DOHH2 (cell line): ENCODE measurements around the gene BRD8.
"Not testable (repeated sequence)": the region's sequence is repeated elsewhere in the genome, so short reads cannot be mapped to it uniquely, and the experiment has no call there.

Source experiments
- H3F3A ChIP-seq: fragments of 200-600 bp; sonication (generic), shearing (Covaris generic); 2 replicates; pipeline ENCODE4 v1.6.0; 2016; ENCODE audit warnings: antibody characterized with exemption, mild to moderate bottlenecking; ENCODE audit not compliant: control insufficient read depth, insufficient read depth
- H3K27ac ChIP-seq: fragments of 200-600 bp; sonication (generic); 2 replicates; pipeline ENCODE4 v1.5.1; 2014; ENCODE audit warnings: low read depth, mild to moderate bottlenecking, low read length, moderate library complexity
- H3K27me3 ChIP-seq: fragments of 200-600 bp; sonication (generic); 2 replicates; pipeline ENCODE4 v1.6.1; 2014; ENCODE audit warnings: mild to moderate bottlenecking, low read length, mixed read lengths; ENCODE audit not compliant: control insufficient read depth
- H3K36me3 ChIP-seq: fragments of 200-600 bp; sonication (generic); 2 replicates; pipeline ENCODE4 v1.6.1; 2014; ENCODE audit warnings: mild to moderate bottlenecking, low read length, moderate library complexity, mixed read lengths; ENCODE audit not compliant: control insufficient read depth
- H3K4me1 ChIP-seq: fragments of 200-600 bp; sonication (generic); 2 replicates; pipeline ENCODE4 v1.6.1; 2014; ENCODE audit warnings: mild to moderate bottlenecking, low read length, mixed read lengths; ENCODE audit not compliant: control insufficient read depth
- H3K4me2 ChIP-seq: fragments of 200-600 bp; sonication (generic); 2 replicates; pipeline ENCODE4 v1.6.0; 2014; ENCODE audit warnings: mild to moderate bottlenecking, low read length, moderate library complexity
- H3K4me3 ChIP-seq: fragments of 200-600 bp; sonication (generic); 2 replicates; pipeline ENCODE4 v1.5.1; 2014; ENCODE audit warnings: mild to moderate bottlenecking, low read length, mixed read lengths
- H3K79me2 ChIP-seq: fragments of 200-600 bp; sonication (generic); 2 replicates; pipeline ENCODE4 v1.6.1; 2014; ENCODE audit warnings: mild to moderate bottlenecking, low read length, mixed read lengths; ENCODE audit not compliant: control insufficient read depth
- H3K9me2 ChIP-seq: fragments of 200-600 bp; sonication (generic); replicated peaks from 2 replicates; pipeline ENCODE4 v1.6.1; 2014; ENCODE audit warnings: mild to moderate bottlenecking, low read length, mixed read lengths; ENCODE audit not compliant: control insufficient read depth
- H3K9me3 ChIP-seq: fragments of 200-600 bp; sonication (generic); 2 replicates; pipeline ENCODE4 v1.6.1; 2014; ENCODE audit warnings: antibody characterized with exemption, low read length, mixed read lengths; ENCODE audit not compliant: control insufficient read depth, insufficient read depth
- H4K20me1 ChIP-seq: fragments of 200-600 bp; sonication (generic); 2 replicates; pipeline ENCODE4 v1.6.0; 2014; ENCODE audit warnings: low read depth, mild to moderate bottlenecking, antibody characterized with exemption, low read length, moderate library complexity; ENCODE audit not compliant: control insufficient read depth, insufficient read depth
- EZH2phosphoT487 ChIP-seq: fragments of 200-600 bp; sonication (generic); IDR thresholded peaks from 2 replicates; pipeline ENCODE4 v1.6.1; 2017; ENCODE audit warnings: borderline replicate concordance, mild to moderate bottlenecking, antibody characterized with exemption, low read length, moderate library complexity, mixed read lengths
- TF ChIP-seq, protein P1 (sequence below): fragments of 200-600 bp; sonication (generic); IDR thresholded peaks from one replicate; pipeline ENCODE4 v1.5.1; 2014; ENCODE audit warnings: antibody characterized with exemption, mild to moderate bottlenecking, low read depth, low read length; ENCODE audit not compliant: poor library complexity, severe bottlenecking

BRD8 gene

DNA sequence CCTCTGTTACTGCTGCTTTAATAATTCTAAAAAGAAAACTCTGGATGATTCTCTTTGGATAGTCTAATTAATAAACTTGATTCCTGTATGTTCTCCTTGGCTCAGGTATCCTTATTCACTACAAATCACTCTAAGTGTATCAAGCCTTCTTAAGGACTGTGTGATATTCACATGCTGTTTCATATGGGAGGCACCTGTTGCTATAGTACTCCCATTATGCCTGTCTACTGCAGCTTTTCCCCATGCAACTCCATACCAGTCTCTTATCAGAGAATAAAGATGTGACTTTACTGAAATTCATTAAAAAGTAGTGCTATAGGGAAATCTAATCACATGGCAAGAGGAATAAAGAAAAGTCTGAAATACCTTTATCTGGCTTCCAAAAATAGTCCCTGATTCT, 14.7 kb downstream of the BRD8 start:
- H3K4me2 ChIP-seq, result no peak overlapping the region
- H3K27me3 ChIP-seq, result no peaks in the 10 kb centered on the region
- H3K9me3 ChIP-seq, result no peaks in the 10 kb centered on the region
- H4K20me1 ChIP-seq, result no peaks in the 10 kb centered on the region
- no peaks in the 10 kb centered on the region for H3K79me2 ChIP-seq
- H3K4me1 ChIP-seq, result no peaks in the 10 kb centered on the region
- TF ChIP-seq, protein P1, sequence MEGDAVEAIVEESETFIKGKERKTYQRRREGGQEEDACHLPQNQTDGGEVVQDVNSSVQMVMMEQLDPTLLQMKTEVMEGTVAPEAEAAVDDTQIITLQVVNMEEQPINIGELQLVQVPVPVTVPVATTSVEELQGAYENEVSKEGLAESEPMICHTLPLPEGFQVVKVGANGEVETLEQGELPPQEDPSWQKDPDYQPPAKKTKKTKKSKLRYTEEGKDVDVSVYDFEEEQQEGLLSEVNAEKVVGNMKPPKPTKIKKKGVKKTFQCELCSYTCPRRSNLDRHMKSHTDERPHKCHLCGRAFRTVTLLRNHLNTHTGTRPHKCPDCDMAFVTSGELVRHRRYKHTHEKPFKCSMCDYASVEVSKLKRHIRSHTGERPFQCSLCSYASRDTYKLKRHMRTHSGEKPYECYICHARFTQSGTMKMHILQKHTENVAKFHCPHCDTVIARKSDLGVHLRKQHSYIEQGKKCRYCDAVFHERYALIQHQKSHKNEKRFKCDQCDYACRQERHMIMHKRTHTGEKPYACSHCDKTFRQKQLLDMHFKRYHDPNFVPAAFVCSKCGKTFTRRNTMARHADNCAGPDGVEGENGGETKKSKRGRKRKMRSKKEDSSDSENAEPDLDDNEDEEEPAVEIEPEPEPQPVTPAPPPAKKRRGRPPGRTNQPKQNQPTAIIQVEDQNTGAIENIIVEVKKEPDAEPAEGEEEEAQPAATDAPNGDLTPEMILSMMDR, result no peak
- TF ChIP-seq EZH2phosphoT487, result no peak
- no peak overlapping the region for H3K27ac ChIP-seq
- no peaks in the 10 kb centered on the region; the same call in 1 of the 2 replicates for H3F3A ChIP-seq
- H3K36me3 ChIP-seq, result peaks cover 94% of the 10 kb centered on the region
- H3K9me2 ChIP-seq, result no peaks in the 10 kb centered on the region
- no peak overlapping the region for H3K4me3 ChIP-seq

DNA sequence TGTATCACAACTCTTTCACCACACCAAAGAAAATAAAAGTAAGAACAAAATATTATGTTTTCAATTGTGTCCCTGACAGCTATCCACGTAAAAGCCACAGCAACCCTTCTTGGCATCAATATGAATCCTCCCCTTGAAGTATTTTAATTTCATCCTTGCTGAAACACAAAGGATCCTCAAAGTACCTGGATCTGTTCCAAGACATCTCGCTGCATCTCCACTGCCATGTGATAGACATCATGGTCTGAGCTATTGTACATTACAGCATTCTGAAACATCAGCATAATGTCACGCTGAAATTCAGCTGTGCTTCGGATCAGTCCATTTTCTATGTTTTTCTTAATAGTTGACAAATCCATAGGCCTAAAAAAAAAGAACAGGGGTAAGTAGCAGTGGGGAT, 17.7 kb downstream of the BRD8 start:
- no peaks in the 10 kb centered on the region for H3K4me1 ChIP-seq
- no peaks in the 10 kb centered on the region for H3F3A ChIP-seq
- H3K9me3 ChIP-seq, result no peaks in the 10 kb centered on the region
- no peaks in the 10 kb centered on the region for H3K79me2 ChIP-seq
- TF ChIP-seq, protein P1, result no peak
- no peak for TF ChIP-seq EZH2phosphoT487
- H4K20me1 ChIP-seq, result no peaks in the 10 kb centered on the region
- H3K27me3 ChIP-seq, result no peaks in the 10 kb centered on the region
- H3K4me2 ChIP-seq, result no peak overlapping the region
- peaks cover 89% of the 10 kb centered on the region for H3K36me3 ChIP-seq
- no peak overlapping the region for H3K4me3 ChIP-seq
- no peak overlapping the region for H3K27ac ChIP-seq
- H3K9me2 ChIP-seq, result no peaks in the 10 kb centered on the region

DNA sequence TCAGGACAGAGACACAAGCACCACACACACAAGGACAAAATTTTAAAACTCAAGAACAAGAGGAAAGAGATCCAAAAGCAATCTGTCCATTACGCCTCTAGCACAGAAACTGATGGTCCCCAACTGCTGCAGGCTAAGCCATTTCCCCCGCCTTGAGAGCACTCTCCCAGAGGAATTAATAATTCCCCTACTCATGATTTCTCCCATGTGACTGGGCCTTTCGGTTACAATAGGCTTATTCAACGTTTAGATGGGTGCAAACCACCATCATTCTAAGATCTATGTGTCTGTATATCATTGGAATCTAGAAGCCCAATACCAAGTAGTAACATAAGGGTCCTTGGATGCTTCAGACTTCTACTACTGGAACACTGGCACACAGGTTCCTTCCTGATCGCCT, 18.8 kb downstream of the BRD8 start:
- Histone ChIP-seq H3K27me3 (no peaks in the 10 kb centered on the region), H3K4me1 (no peaks in the 10 kb centered on the region), H3K36me3 (peaks cover 78% of the 10 kb centered on the region), H3K4me3 (no peak overlapping the region), H3K9me2 (no peaks in the 10 kb centered on the region), H3K9me3 (no peaks in the 10 kb centered on the region), H3K4me2 (no peak overlapping the region), H4K20me1 (no peaks in the 10 kb centered on the region), H3K79me2 (no peaks in the 10 kb centered on the region), H3K27ac (no peak overlapping the region), H3F3A (no peaks in the 10 kb centered on the region)
- no peak for TF ChIP-seq EZH2phosphoT487
- TF ChIP-seq, protein P1, result no peak

DNA sequence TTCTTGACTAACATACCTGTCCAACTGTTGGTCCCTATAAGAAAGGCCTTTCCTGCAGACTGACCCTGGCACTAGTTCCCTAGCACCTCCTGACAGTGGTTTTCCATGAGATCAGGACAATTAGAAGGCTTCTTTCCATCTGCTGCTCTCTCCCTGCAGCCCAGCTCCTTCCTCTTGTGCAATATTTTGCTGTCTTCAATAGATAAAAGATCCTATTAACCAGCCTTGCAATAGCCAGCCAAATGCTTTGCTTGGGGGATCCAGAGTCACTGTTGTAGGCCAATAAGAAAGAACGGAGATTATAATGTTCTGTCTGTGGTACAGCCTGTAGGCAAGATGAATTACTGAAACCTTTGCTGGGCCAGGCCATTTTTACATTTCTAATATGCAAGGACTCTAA, 20.8 kb downstream of the BRD8 start:
- H3K79me2 ChIP-seq, result no peaks in the 10 kb centered on the region
- no peak overlapping the region for H3K4me3 ChIP-seq
- no peaks in the 10 kb centered on the region for H3K9me2 ChIP-seq
- no peak overlapping the region for H3K4me2 ChIP-seq
- no peaks in the 10 kb centered on the region for H3K4me1 ChIP-seq
- no peaks in the 10 kb centered on the region for H3K9me3 ChIP-seq
- H4K20me1 ChIP-seq, result no peaks in the 10 kb centered on the region
- TF ChIP-seq, protein P1, result no peak
- TF ChIP-seq EZH2phosphoT487, result no peak
- H3F3A ChIP-seq, result no peaks in the 10 kb centered on the region; the same call in 1 of the 2 replicates
- no peak overlapping the region for H3K27ac ChIP-seq
- H3K27me3 ChIP-seq, result no peaks in the 10 kb centered on the region
- H3K36me3 ChIP-seq, result peaks cover 58% of the 10 kb centered on the region

DNA sequence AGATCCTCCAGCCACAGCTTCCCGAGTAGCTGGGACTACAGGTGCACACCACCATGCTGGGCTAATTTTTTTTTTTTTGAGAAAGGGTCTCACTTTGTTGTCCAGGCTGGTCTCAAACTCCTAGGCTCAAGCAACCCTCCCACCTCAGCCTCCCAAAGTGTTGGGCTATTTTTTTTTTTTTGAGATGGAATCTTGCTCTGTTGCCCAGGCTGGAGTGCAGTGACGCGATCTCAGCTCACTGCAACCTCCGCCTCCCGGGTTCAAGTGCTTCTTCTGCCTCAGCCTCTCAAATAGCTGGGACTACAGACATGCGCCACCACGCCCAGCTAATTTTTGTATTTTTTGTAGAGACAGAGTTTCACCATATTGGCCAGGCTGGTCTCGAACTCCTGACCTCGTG, 22.5 kb downstream of the BRD8 start:
- H3K36me3 ChIP-seq, result peaks cover 44% of the 10 kb centered on the region
- not testable (repeated sequence) for H3K4me1 ChIP-seq, H3K4me2 ChIP-seq, H3K9me3 ChIP-seq, H3F3A ChIP-seq, H3K79me2 ChIP-seq, H3K4me3 ChIP-seq, H3K9me2 ChIP-seq, H4K20me1 ChIP-seq, H3K27me3 ChIP-seq, H3K27ac ChIP-seq
